Spleen (tissue), 7 donors: ENCODE data around the gene CNBP.

Source experiments
- POLR2A ChIP-seq, 3 donors: fragments of 450-650 bp; IDR thresholded peaks; one replicate each; pipeline ENCODE4 v1.5.1; 2017; ENCODE audit warnings: antibody characterized with exemption in 3 of 3, mild to moderate bottlenecking in 1 of 3
- POLR2AphosphoS5 ChIP-seq, 3 donors: sonication (generic); formaldehyde crosslinking; IDR thresholded peaks; one replicate each; pipeline ENCODE4 v1.5.1; 2017; ENCODE audit warnings: antibody characterized with exemption in 3 of 3
- TF ChIP-seq, protein P1 (sequence below), 11 experiments: fragments of 200-600 bp in 7 of 11; fragments of 450-650 bp in 4 of 11; sonication (generic) in 4 of 11; IDR thresholded peaks in 8 of 11; conservative IDR thresholded peaks in 3 of 11; 1 replicate in 7 of 11; 2 replicates in 4 of 11; pipeline versions ENCODE4 v1.4.0 to v1.8.0; 2016 to 2021; ENCODE audit warnings: antibody characterized with exemption in 11 of 11, inconsistent platforms in 4 of 11, mild to moderate bottlenecking in 1 of 11
- donor health status: DM: no; HTN: no; CAD: no; lungs with moderate emphysema.
- donor health status: DM: no; HTN: no; CAD: no.
- donor health status: DM: no; HTN: no; CAD: no.

DNA sequence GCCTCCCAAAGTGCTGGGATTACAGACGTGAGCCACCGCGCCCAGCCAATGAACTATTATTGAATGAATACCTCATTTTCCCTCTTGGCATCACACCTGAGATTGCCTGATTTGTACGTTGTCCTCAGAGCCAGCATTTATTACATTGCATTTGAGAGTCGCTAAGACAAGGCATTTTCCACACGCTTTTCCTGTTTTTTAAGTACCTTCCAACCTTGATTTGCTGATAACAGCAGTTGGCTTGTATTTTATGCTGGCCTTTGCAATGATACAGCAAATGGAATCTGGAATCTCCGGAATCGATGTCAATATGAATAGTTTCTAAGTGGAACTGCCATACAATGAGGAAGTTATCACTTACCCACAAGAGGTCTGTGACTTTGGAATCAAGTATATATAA is 15.7 kb upstream of the CNBP start:
- TF ChIP-seq, protein P1, sequence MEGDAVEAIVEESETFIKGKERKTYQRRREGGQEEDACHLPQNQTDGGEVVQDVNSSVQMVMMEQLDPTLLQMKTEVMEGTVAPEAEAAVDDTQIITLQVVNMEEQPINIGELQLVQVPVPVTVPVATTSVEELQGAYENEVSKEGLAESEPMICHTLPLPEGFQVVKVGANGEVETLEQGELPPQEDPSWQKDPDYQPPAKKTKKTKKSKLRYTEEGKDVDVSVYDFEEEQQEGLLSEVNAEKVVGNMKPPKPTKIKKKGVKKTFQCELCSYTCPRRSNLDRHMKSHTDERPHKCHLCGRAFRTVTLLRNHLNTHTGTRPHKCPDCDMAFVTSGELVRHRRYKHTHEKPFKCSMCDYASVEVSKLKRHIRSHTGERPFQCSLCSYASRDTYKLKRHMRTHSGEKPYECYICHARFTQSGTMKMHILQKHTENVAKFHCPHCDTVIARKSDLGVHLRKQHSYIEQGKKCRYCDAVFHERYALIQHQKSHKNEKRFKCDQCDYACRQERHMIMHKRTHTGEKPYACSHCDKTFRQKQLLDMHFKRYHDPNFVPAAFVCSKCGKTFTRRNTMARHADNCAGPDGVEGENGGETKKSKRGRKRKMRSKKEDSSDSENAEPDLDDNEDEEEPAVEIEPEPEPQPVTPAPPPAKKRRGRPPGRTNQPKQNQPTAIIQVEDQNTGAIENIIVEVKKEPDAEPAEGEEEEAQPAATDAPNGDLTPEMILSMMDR (IDR thresholded peaks at IDR 0.05 in 8 of 11, conservative IDR thresholded peaks at IDR 0.05 in 3 of 11): no peak
- no peak for TF ChIP-seq POLR2AphosphoS5 (IDR thresholded peaks at IDR 0.05)
- no peak for TF ChIP-seq POLR2A (IDR thresholded peaks at IDR 0.05)
